Esophagus muscularis mucosa (tissue), 4 donors: ENCODE results near the gene CAMTA1. TPM values are rescaled to one million over a fixed set of nuclear protein-coding genes. Genes with fewer than 3 reads are reported as not detected.

Experiments
- DNase-seq: peaks from one replicate; pipeline ENCODE4 v3.0.0-alpha.2; 2017; ENCODE audit errors: extremely low spot score
- H3K27ac ChIP-seq, 4 donors: fragments of 200-600 bp; sonication (generic); replicated peaks in 1 of 4; 1 replicate in 3 of 4; 2 replicates in 1 of 4; pipeline ENCODE4 v1.5.1; 2016 to 2019; ENCODE audit warnings: mild to moderate bottlenecking in 1 of 4
- H3K27me3 ChIP-seq, 4 donors: fragments of 200-600 bp; sonication (generic); one replicate each; pipeline versions ENCODE4 v1.5.1 to v1.6.0; 2016 to 2019
- H3K36me3 ChIP-seq, 4 donors: fragments of 200-600 bp; sonication (generic); one replicate each; pipeline ENCODE4 v1.5.1; 2016 to 2019
- H3K4me1 ChIP-seq, 4 donors: fragments of 200-600 bp; sonication (generic); one replicate each; pipeline ENCODE4 v1.5.1; 2016 to 2019
- H3K4me3 ChIP-seq, 4 donors: fragments of 200-600 bp; sonication (generic); 1 replicate in 2 of 4; 2 replicates in 2 of 4; pipeline ENCODE4 v1.5.1; 2016 to 2019; ENCODE audit warnings: mild to moderate bottlenecking in 4 of 4, moderate library complexity in 1 of 4
- H3K9me3 ChIP-seq, 4 donors: fragments of 200-600 bp; sonication (generic); 1 replicate in 3 of 4; 2 replicates in 1 of 4; pipeline ENCODE4 v1.5.1; 2016 to 2019
- EP300 ChIP-seq: sonication (generic); formaldehyde crosslinking; IDR thresholded peaks from one replicate; pipeline ENCODE4 v1.6.1; 2017; ENCODE audit warnings: antibody characterized with exemption
- POLR2A ChIP-seq: fragments of 450-650 bp; IDR thresholded peaks from one replicate; pipeline ENCODE4 v1.6.1; 2017; ENCODE audit warnings: antibody characterized with exemption, moderate library complexity, mild to moderate bottlenecking, low read depth
- POLR2AphosphoS5 ChIP-seq, 2 donors: sonication (generic); formaldehyde crosslinking; IDR thresholded peaks; one replicate each; pipeline ENCODE4 v1.6.1; 2017; ENCODE audit warnings: antibody characterized with exemption in 2 of 2
- WGBS: methylation state at CpG from one replicate; pipeline ENCODE4 v1.1.5; 2018; 5-methylcytosine and 5-hydroxymethylcytosine counted together
- intact Hi-C: fragments of 100-400 bp; cut with DNase I; formaldehyde crosslinking; loops from one replicate; pipeline ENCODE4 v1.15.1; 2023
- total RNA-seq, 4 donors: library from RNA; depleted of rRNA; stranded (reverse); fragments of >200 nt; gene quantifications; one replicate each; pipeline versions ENCODE4 v1.1.0 to v1.2.1, GENCODE V29; 2016
- TF ChIP-seq, protein P1 (sequence below), 3 experiments: fragments of 200-600 bp in 2 of 3; fragments of 450-650 bp in 1 of 3; sonication (generic) in 2 of 3; IDR thresholded peaks; one replicate each; pipeline ENCODE4 v1.5.1; 2017 to 2019; ENCODE audit warnings: antibody characterized with exemption in 3 of 3, mild to moderate bottlenecking in 2 of 3, moderate library complexity in 1 of 3

CAMTA1 gene
- total RNA-seq, 4 donors from 2014 or later = 109 to 226 (median 139) TPM

DNA sequence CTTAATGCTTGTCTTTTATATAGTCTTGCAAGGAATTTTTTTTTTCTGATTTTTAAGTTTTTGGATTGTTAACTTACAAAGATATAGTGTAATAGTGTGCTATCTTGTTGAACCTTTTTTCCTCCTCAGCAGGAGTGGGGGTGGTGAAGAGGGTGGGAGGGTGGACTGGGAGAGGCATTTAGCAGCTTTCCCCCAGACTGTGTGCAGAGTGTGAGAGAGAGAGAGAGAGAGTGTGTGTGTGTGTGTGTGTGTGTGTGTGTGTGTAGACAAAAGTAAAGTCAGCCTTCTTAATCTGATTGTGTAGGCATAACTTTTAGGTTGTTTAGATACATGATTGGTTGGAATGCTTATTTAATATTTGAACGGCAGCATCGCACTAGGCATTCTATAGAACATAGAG lies 4.9 kb downstream of the CAMTA1 start:
- Histone ChIP-seq H3K27me3 (no peaks in the 10 kb centered on the region), H3K36me3 (no peaks in the 10 kb centered on the region), H3K9me3 (no peaks in the 10 kb centered on the region), H3K4me1 (peaks cover 30 to 69% (median 65%) of the 10 kb centered on the region in 4 donors), H3K27ac (no peak overlapping the region), H3K4me3 (no peak overlapping the region)
- TF ChIP-seq EP300 = no peak
- TF ChIP-seq POLR2AphosphoS5 (IDR thresholded peaks at IDR 0.05) = no peak
- TF ChIP-seq, protein P1, sequence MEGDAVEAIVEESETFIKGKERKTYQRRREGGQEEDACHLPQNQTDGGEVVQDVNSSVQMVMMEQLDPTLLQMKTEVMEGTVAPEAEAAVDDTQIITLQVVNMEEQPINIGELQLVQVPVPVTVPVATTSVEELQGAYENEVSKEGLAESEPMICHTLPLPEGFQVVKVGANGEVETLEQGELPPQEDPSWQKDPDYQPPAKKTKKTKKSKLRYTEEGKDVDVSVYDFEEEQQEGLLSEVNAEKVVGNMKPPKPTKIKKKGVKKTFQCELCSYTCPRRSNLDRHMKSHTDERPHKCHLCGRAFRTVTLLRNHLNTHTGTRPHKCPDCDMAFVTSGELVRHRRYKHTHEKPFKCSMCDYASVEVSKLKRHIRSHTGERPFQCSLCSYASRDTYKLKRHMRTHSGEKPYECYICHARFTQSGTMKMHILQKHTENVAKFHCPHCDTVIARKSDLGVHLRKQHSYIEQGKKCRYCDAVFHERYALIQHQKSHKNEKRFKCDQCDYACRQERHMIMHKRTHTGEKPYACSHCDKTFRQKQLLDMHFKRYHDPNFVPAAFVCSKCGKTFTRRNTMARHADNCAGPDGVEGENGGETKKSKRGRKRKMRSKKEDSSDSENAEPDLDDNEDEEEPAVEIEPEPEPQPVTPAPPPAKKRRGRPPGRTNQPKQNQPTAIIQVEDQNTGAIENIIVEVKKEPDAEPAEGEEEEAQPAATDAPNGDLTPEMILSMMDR (IDR thresholded peaks at IDR 0.05) = no peak
- no peak for TF ChIP-seq POLR2A
- intact Hi-C loops = no loop called here
- no peak for DNase-seq
- 86% methylated on average over 2 of the region's 2 CpGs for WGBS

DNA sequence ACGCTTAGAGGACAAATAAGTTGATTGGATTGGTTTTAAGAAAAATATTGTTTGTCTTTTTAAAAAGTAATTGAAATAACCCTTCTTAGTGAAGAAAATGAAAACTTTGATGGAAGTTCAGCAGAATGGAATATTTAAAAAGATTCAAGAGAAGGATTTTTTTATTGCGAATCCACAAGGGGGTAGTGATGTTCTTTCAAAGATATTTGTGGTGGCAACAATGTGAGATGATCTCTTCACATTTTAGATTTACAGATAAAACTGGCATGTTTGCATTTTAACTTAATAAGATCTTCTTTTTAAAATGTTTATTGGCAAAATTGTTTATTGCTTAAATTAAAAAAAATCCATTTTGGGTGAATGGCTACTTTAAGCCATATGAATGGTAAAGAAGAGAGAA lies 8.9 kb downstream of the CAMTA1 start:
- DNase-seq = no peak
- Histone ChIP-seq H3K27ac (no peak overlapping the region), H3K4me3 (no peak overlapping the region), H3K27me3 (no peaks in the 10 kb centered on the region), H3K36me3 (no peaks in the 10 kb centered on the region), H3K4me1 (peaks cover 30 to 67% (median 61%) of the 10 kb centered on the region in 4 donors), H3K9me3 (no peaks in the 10 kb centered on the region)
- TF ChIP-seq POLR2A = no peak
- TF ChIP-seq, protein P1 (IDR thresholded peaks at IDR 0.05) = peak; percentile 44 to 55 (median 47)
- no peak for TF ChIP-seq POLR2AphosphoS5 (IDR thresholded peaks at IDR 0.05)
- TF ChIP-seq EP300 = no peak
- intact Hi-C loops = loop anchor here (2.0 kb wide), 1 partner anchor 97 kb away; no protein-coding TSS in a partner anchor
- 63% methylated on average over 2 of the region's 2 CpGs for WGBS

DNA sequence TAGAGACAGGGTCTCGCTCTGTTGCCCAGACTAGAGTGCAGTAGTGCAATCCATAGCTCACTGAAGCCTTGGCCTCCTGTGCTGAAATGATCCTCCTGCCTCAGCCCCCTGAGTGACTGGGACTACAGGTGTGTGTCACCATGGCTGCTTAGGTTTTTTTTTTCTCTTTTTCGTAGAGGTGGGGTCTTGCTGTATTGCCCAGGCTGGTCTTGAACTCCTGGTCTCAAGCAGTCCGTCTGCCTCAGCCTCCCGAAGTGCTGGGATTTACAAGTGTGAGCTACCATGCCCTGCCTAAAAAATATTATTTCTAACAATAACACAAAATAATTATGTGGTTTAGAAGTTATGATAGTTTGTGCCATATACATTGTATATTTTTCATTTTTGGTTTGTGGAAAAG lies 9.9 kb downstream of the CAMTA1 start:
- intact Hi-C loops = loop anchor here (2.0 kb wide), 1 partner anchor 96 kb away; no protein-coding TSS in a partner anchor
- H3K27ac ChIP-seq = peak overlapping the region in 1 of 4 donors; percentile 17

DNA sequence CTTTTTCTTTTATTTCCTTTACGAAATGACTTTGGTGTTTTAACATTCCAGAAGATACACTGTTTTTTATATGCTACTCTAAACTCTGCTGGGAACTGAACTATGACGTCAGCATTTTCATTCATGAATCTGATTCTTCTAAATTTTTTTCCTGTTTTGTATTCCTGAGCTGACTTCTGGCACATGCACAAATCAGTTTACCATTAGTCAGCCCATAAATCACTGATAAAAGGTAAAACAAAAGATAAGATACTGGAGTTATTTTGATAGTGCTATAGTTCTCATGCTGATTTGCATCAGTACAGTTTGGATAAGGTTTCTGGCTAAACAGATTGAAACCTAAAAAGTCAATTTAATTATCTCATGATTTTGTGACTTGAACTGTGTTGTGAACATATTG lies 10.4 kb downstream of the CAMTA1 start:
- Histone ChIP-seq H3K4me1 (peaks cover 38 to 73% (median 61%) of the 10 kb centered on the region in 4 donors), H3K27me3 (no peaks in the 10 kb centered on the region), H3K27ac (no peak overlapping the region), H3K36me3 (no peaks in the 10 kb centered on the region), H3K9me3 (no peaks in the 10 kb centered on the region), H3K4me3 (no peak overlapping the region)
- TF ChIP-seq, protein P1 (IDR thresholded peaks at IDR 0.05) = no peak
- TF ChIP-seq EP300 = no peak
- intact Hi-C loops = loop anchor here (2.0 kb wide), 1 partner anchor 95 kb away; no protein-coding TSS in a partner anchor
- no peak for DNase-seq
- 20% methylated on average over 2 of the region's 2 CpGs for WGBS

More for the DNA sequence above, 9.9 kb downstream of the CAMTA1 start:
- Histone ChIP-seq H3K27me3 (no peaks in the 10 kb centered on the region), H3K36me3 (no peaks in the 10 kb centered on the region), H3K4me3 (no peak overlapping the region), H3K9me3 (no peaks in the 10 kb centered on the region), H3K4me1 (peaks cover 34 to 68% (median 58%) of the 10 kb centered on the region in 4 donors)
- TF ChIP-seq, protein P1 (IDR thresholded peaks at IDR 0.05) = no peak
- TF ChIP-seq POLR2A (no peak), EP300 (no peak), POLR2AphosphoS5 (IDR thresholded peaks at IDR 0.05) (no peak)
- 94% methylated on average over 4 of the region's 4 CpGs for WGBS
- no peak for DNase-seq

DNA sequence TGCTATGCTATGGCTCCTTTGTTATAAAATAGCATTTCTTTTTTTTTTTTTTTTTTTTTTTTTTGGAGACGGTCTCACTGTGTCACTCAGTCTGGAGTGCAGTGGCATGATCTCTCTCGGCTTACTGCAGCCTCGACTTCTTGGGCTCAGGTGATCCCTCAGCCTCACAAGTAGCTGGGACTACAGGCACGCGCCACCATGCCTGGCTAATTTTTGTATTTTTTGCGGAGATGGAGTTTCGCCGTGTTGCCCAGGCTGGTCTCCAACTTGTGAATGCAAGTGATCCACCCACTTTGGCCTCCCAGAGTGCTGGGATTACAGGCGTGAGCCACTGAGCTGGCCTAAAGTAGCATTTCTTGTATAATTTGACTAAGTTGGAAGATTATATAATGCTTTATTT lies 10.8 kb downstream of the CAMTA1 start:
- H3K9me3 ChIP-seq = no peaks in the 10 kb centered on the region
- no peak for TF ChIP-seq POLR2A
- TF ChIP-seq, protein P1 (IDR thresholded peaks at IDR 0.05) = no peak
- TF ChIP-seq POLR2AphosphoS5 (IDR thresholded peaks at IDR 0.05) = no peak
- TF ChIP-seq EP300 = no peak
- no peak overlapping the region for H3K4me3 ChIP-seq
- no peaks in the 10 kb centered on the region for H3K36me3 ChIP-seq
- H3K27me3 ChIP-seq = no peaks in the 10 kb centered on the region
- WGBS = 74% methylated on average over 9 of the region's 9 CpGs
- H3K27ac ChIP-seq = no peak overlapping the region
- no peak for DNase-seq
- peaks cover 43 to 77% (median 65%) of the 10 kb centered on the region in 4 donors for H3K4me1 ChIP-seq
- intact Hi-C loops = no loop called here
